Loucy (cell line): ENCODE results near the gene FAM234A.

Experiments used
- CTCF ChIP-seq: fragments of 200-600 bp; sonication (generic); conservative IDR thresholded peaks from 2 replicates; pipeline ENCODE4 v1.5.1; 2014; ENCODE audit warnings: mild to moderate bottlenecking, antibody characterized with exemption, low read length
- EZH2phosphoT487 ChIP-seq: fragments of 200-600 bp; IDR thresholded peaks from 2 replicates; pipeline ENCODE4 v1.6.1; 2018; ENCODE audit warnings: antibody characterized with exemption, mild to moderate bottlenecking, moderate library complexity, borderline replicate concordance

GRCh38 chr16:259814-260253, 25.2 kb downstream of the FAM234A start:
- TF ChIP-seq CTCF (no peak), EZH2phosphoT487 (no peak)
